ENCODE results near the gene FUT3.

- TF ChIP-seq, protein P1, sequence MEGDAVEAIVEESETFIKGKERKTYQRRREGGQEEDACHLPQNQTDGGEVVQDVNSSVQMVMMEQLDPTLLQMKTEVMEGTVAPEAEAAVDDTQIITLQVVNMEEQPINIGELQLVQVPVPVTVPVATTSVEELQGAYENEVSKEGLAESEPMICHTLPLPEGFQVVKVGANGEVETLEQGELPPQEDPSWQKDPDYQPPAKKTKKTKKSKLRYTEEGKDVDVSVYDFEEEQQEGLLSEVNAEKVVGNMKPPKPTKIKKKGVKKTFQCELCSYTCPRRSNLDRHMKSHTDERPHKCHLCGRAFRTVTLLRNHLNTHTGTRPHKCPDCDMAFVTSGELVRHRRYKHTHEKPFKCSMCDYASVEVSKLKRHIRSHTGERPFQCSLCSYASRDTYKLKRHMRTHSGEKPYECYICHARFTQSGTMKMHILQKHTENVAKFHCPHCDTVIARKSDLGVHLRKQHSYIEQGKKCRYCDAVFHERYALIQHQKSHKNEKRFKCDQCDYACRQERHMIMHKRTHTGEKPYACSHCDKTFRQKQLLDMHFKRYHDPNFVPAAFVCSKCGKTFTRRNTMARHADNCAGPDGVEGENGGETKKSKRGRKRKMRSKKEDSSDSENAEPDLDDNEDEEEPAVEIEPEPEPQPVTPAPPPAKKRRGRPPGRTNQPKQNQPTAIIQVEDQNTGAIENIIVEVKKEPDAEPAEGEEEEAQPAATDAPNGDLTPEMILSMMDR (IDR thresholded peaks at IDR 0.05 in 2 of 3, conservative IDR thresholded peaks at IDR 0.05 in 1 of 3; ENCODE audit: insufficient read depth in 2 of 3, low read depth in 1 of 3, low read length in 3 of 3) = no peak
- TF ChIP-seq MTF1 (CRISPR knock-in tag; IDR thresholded peaks at IDR 0.05; ENCODE audit: borderline replicate concordance) (no peak), GTF2E2 (tag; IDR thresholded peaks at IDR 0.05) (no peak), RNF219 (CRISPR knock-in tag; IDR thresholded peaks at IDR 0.05) (no peak), ZFX (CRISPR knock-in tag; IDR thresholded peaks at IDR 0.05) (no peak), SIX5 (IDR thresholded peaks at IDR 0.05; ENCODE audit: borderline replicate concordance in 1 of 2, insufficient read depth in 1 of 2, low read depth in 1 of 2, low read length in 2 of 2) (no peak)
Observed at GRCh38 chr19:5844456-5845433, 6.5 kb downstream of the FUT3 start.

Data from K562 (cell line).